GM12891 (cell line): ENCODE results near the gene WNT9A.

Experiments used
- DNase-seq: peaks from one replicate; pipeline ENCODE4 v3.0.0; 2011; ENCODE audit warnings: low spot score; ENCODE audit not compliant: insufficient read length
- FAIRE-seq: peaks from 2 replicates; lab custom pipeline; 2011; peaks lifted over from hg19 to GRCh38; lab: Jason Lieb, UNC
- PAX5 ChIP-seq: IDR thresholded peaks from 2 replicates; pipeline ENCODE4 v1.6.1; 2011; ENCODE audit warnings: low read length, moderate library complexity, mild to moderate bottlenecking; ENCODE audit not compliant: insufficient read depth, severe bottlenecking
- POLR2A ChIP-seq: IDR thresholded peaks from 2 replicates; pipeline ENCODE4 v1.6.1; 2011; ENCODE audit warnings: low read depth, low read length, control low read depth
- POLR2AphosphoS5 ChIP-seq: IDR thresholded peaks from 2 replicates; pipeline ENCODE4 v1.6.1; 2011; ENCODE audit warnings: low read depth, low read length, control low read depth
- POU2F2 ChIP-seq: IDR thresholded peaks from 2 replicates; pipeline ENCODE4 v1.6.1; 2011; ENCODE audit warnings: low read depth, mild to moderate bottlenecking, control low read depth, low read length, moderate library complexity
- SPI1 ChIP-seq: IDR thresholded peaks from 2 replicates; pipeline ENCODE4 v1.6.1; 2011; ENCODE audit warnings: low read depth, low read length, control low read depth
- TAF1 ChIP-seq: IDR thresholded peaks from 2 replicates; pipeline ENCODE4 v1.6.1; 2011; ENCODE audit warnings: low read depth, low read length, control low read depth

Gene WNT9A

DNA sequence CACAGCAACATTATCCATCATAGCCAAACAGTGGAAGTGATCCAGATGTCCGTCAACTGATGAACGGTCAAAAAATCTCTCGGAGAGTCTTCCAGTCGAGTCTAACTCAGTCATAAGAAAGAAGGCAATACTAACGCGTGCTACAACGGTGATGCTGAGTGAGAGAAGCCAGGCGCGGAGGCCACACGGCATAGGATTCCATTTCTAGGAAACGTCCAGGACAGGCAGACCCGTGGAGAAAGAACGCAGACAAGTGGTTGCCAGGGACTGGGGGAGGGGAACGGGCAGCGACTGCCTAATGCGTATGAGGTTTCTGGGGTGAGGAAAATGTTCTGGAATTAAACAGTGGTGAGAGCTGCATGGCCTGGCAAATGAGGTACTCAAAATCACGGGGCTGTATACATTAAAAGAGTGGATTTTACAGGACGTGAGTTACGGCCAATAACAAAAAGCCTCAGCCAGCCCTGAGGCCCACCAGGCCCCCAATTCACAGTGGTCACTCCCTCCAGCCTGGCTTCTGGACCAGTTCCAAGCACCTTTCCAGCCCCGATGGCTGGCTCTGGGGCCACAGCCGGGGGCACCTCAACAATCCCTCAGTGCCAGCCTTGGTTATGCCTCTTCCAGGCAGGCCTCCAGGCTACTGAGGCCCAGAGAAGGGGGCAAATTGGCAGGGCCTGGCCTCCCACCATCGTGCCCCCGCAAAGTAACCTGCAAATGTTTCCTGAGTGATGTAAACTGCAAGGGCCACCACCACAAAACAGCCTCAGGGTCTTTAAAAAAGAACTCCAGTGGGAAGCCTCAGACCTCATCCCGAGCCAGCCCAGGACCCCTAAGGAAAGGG is 3.4 kb downstream of the WNT9A start:
- FAIRE-seq (no peak), DNase-seq (no peak)
- no peak for TF ChIP-seq POLR2AphosphoS5
- TF ChIP-seq TAF1: no peak
- TF ChIP-seq POLR2A: no peak

DNA sequence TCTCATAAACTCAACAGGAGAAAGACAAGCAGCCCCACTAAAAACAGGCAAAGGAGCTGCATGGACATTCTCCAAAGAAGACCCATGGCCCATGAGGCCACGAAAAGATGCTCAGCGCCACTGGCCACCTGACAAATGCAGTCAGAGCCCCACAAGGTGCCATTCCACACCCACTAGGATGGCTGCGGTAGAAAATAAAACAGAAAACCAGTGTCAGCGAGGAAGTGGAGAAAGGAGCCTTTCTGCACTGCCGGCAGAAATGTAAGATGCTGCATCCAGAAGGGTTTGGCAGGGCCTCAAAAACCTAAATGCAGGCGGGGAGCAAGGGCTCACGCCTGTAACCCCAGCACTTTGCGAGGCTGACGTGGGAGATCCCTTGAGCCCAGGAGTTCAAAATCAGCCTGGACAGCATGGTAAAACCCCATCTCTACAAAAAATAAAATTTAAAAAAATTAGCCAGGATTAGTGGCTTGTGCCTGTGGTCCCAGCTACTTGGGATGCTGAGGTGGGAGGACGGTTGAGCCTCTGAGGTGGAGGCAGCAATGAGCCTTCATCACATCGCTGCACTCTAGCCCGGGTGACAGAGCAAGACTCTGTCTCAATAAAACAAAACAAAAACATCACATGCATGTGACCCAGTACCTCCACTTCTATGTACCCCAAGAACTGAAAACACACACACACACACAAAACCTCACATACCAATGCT is 4.2 kb downstream of the WNT9A start:
- TF ChIP-seq POU2F2 (no peak), PAX5 (no peak), POLR2A (no peak), SPI1 (no peak), TAF1 (no peak), POLR2AphosphoS5 (no peak)
- DNase-seq (no peak), FAIRE-seq (no peak)

DNA sequence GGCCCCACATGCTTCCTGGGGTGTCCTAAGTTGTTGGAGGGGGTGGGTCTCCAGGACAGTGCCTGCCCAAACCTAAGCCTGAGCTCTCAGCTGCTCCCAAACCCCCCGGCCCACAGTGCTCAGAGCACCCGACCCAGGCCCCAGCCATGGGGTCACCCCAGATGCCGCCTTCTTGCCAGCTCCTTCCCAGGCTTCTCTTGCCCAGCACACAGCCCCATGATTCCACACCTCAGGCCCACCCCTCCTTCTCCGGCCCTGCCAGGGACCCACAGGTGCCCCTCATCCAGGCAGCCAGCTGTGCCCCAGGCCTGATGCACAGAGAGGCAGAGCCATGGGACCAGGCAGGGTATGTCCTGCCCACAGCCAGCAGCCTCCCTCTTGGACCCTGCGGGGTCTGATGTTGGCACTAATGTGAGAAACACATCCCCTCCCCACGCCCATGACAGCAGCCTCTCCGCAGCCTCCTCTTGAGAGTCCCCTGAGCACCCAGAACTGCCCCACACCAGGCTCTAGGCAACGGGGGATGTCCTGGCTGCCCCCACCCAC is 4.9 kb downstream of the WNT9A start:
- TF ChIP-seq POLR2A (no peak), SPI1 (no peak), POLR2AphosphoS5 (no peak), PAX5 (no peak), TAF1 (no peak), POU2F2 (no peak)
- no peak for FAIRE-seq
- no peak for DNase-seq

DNA sequence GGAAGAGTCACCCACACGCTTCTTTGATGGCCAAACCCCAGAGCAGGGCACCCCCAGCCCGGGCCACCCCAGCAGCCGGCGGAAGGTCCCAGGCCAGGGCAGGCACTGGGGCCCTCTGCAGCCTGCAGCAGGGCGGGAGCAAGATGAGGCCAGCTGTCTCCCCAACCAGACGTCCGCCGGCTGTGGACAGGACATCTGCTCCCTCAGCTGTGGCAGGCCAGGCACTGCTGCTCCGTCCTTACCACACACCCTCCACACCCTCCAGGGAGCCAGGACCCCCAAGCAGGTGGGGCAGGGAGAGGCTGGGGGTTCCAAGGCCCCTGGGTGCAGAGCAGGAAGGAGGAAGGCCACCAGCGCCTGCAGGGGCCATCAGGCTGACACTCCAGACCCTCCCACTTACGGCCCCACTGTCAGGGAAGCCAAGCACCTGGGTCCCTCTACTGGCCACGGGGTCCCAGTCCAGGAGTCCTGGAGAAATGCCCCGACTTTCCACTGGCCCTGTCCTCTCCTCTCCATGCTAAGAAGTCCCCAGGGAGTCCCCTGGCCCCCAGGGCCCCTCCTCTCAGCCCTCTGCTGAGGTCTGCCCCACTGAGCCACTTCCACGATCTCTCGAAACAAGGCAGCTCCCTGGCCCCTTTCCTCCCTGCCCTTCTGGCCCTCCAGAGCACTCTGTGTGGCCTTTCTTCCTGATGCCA is 5.6 kb downstream of the WNT9A start:
- TF ChIP-seq POLR2A (no peak), POLR2AphosphoS5 (no peak), TAF1 (no peak), PAX5 (no peak), POU2F2 (no peak)
- DNase-seq (no peak), FAIRE-seq (no peak)

DNA sequence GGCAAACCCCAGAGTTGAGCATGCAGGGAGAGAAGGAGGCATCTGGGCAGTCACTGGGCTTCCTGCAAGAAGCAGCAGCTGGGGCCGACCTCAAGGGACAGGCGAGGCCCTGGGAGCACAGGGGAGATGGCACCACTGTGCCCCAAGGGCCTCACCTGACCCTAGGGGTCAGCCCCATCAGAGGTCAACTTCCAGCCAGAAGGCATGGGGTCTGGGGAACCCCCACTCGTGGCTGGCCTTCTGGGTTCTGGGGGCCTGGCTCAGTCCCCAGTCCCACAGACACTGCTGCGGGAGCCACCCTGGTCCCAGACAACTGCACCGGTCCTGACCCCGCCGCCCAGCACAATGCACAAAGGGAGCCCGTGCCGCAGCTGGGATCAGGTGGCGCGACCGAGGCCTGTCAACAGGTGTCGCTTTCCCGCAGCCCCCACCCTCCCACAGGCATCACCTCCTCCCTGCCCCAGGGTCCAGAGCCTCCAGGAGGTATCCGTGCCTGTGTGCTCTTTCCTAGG is 6.2 kb downstream of the WNT9A start:
- FAIRE-seq: no peak
- TF ChIP-seq POLR2A (no peak), TAF1 (no peak), PAX5 (no peak), SPI1 (no peak), POLR2AphosphoS5 (no peak), POU2F2 (no peak)
- DNase-seq: no peak

DNA sequence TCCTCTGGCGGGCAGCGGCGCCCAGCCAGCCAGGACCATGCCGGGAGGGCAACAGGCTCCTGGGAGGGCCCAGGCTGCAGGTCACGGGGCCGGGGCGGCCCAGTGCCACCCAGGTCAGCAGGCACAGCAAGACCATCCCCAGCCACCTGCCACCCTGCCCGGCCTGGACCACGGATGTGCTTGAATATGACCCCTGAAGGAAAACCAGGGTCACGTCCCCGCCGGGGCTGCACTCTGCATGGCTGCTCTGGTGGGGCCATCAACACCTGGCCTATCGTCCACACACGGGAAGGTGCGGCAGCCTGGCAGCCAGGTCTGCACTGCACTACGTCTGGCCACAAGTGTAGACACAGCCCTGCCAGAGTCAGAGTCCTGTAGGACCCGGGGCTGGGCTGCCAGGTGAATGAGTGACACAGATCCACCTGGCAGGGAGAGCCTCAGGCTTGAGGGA is 6.9 kb downstream of the WNT9A start:
- FAIRE-seq: no peak
- TF ChIP-seq POLR2AphosphoS5 (no peak), TAF1 (no peak), POLR2A (no peak), SPI1 (no peak), PAX5 (no peak), POU2F2 (no peak)
- DNase-seq: no peak

DNA sequence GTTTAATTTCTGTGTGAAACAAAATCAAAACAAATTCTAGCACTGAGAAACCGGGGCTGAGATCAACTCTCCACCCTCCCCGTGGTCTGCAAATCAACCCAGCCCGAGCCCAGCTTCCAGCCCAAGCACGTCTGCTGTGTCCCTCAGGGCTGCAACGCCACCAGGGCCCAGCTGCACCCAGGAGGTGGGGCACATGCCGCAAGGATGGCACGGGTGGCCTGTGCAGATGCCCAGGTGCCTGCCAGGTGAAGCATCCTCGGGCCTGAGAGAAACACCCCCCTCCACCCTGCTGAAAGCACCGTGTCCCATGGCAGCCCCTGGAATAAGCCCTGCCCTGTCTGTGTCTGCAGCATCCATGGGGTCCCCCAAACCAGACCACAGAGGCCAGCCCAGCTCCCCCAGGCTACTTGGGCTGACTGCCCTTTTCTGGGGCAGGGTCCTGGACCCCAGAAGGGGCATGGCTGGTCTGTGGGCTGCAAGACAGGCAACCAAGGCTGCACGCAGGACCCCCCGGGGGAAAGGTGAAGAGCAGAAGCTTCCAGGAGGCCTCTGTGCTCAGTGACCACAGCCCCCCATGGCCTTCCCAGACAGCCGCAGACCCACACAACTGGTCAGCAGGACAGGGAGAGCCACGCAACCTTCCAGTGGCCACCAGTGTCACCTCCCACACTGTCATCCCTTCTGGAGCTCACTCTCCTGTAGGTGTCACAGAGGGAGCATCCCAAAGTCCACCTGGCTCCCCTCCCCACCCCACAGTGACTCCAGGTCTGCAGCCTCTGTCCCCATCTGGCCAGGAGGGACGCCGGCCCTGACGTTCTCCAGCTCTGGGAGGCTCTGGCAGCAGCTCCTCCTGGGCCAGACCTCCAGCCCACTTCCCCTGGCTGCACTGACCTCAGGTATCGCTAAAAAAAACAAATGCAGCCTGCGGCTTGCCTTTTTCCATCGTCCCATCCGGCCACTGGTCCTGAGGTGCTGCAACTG is 7.7 kb downstream of the WNT9A start:
- no peak for DNase-seq

More for the DNA sequence above, 7.7 kb downstream of the WNT9A start:
- TF ChIP-seq PAX5 (no peak), POLR2A (no peak), POLR2AphosphoS5 (no peak), SPI1 (no peak), TAF1 (no peak), POU2F2 (no peak)
- FAIRE-seq: no peak
